OCI-LY7 (cell line): ENCODE results near the gene DUS1L. TPM values are rescaled to one million over a fixed set of nuclear protein-coding genes. Genes with fewer than 3 reads are reported as not detected.

Experiments used
- BruUV-seq: library from RNA; stranded (reverse); fragments of 400-500 nt; replicated peaks from 2 replicates; lab custom pipeline; 2021; lab: Mats Ljungman, UMichigan
- CTCF ChIA-PET: fragments of 300-600 bp; sonication (Branson Sonifier 250); formaldehyde crosslinking; loops from one replicate; lab custom pipeline; 2022; ENCODE audit warnings: antibody characterized with exemption; ENCODE audit not compliant: unreplicated experiment; lab: Charles Lee
- POLR2A ChIA-PET: fragments of 300-600 bp; sonication (Branson Sonifier 250); formaldehyde crosslinking; loops from one replicate; lab custom pipeline; 2022; ENCODE audit warnings: antibody characterized with exemption; lab: Charles Lee
- DNase-seq: peaks from one replicate; pipeline ENCODE4 v3.0.0-alpha.2; 2015; ENCODE audit warnings: low spot score
- H2AFZ ChIP-seq: fragments of 200-600 bp; sonication (generic), shearing (Covaris generic); 2 replicates; pipeline ENCODE4 v1.6.1; 2014; ENCODE audit warnings: mild to moderate bottlenecking, antibody characterized with exemption, low read length, moderate library complexity
- H3K27ac ChIP-seq: fragments of 200-600 bp; sonication (generic); 2 replicates; pipeline ENCODE4 v1.5.1; 2014; ENCODE audit warnings: mixed run types, low read depth, mild to moderate bottlenecking, moderate library complexity, low read length, inconsistent platforms; ENCODE audit not compliant: poor library complexity, severe bottlenecking
- H3K36me3 ChIP-seq: fragments of 200-600 bp; sonication (generic); 2 replicates; pipeline ENCODE4 v1.6.1; 2014; ENCODE audit warnings: mild to moderate bottlenecking, antibody characterized with exemption, low read length, moderate library complexity, mixed read lengths; ENCODE audit not compliant: insufficient read depth
- H3K4me1 ChIP-seq: fragments of 200-600 bp; sonication (generic); 2 replicates; pipeline ENCODE4 v1.5.1; 2014; ENCODE audit warnings: mild to moderate bottlenecking, low read length; ENCODE audit not compliant: insufficient read depth, poor library complexity, severe bottlenecking
- H3K4me2 ChIP-seq: fragments of 200-600 bp; sonication (generic); 2 replicates; pipeline ENCODE4 v1.6.1; 2014; ENCODE audit warnings: mild to moderate bottlenecking, low read length
- H3K4me3 ChIP-seq: fragments of 200-600 bp; sonication (generic); 2 replicates; pipeline ENCODE4 v1.5.1; 2014; ENCODE audit warnings: mild to moderate bottlenecking, low read depth, low read length; ENCODE audit not compliant: poor library complexity, severe bottlenecking
- H3K79me2 ChIP-seq: fragments of 200-600 bp; sonication (generic); 2 replicates; pipeline ENCODE4 v1.6.1; 2016; ENCODE audit warnings: low read depth, mild to moderate bottlenecking, low read length, moderate library complexity, mixed read lengths; ENCODE audit not compliant: insufficient read depth
- H3K9me2 ChIP-seq: fragments of 200-600 bp; sonication (generic); 2 replicates; pipeline ENCODE4 v1.6.1; 2016; ENCODE audit warnings: mild to moderate bottlenecking, low read length, mixed read lengths; ENCODE audit not compliant: insufficient read depth
- H3K9me3 ChIP-seq: fragments of 200-600 bp; sonication (generic); 2 replicates; pipeline ENCODE4 v1.6.1; 2014; ENCODE audit warnings: mild to moderate bottlenecking, mixed run types, low read length, mixed read lengths
- H4K20me1 ChIP-seq: fragments of 200-600 bp; sonication (generic); 2 replicates; pipeline ENCODE4 v1.6.1; 2014; ENCODE audit warnings: mild to moderate bottlenecking, antibody characterized with exemption, low read length, moderate library complexity, mixed read lengths; ENCODE audit not compliant: insufficient read depth
- CTCF ChIP-seq: fragments of 200-600 bp; sonication (generic); conservative IDR thresholded peaks from 2 replicates; pipeline ENCODE4 v1.5.1; 2014; ENCODE audit warnings: mild to moderate bottlenecking, antibody characterized with exemption, low read length, moderate library complexity, mixed read lengths
- EZH2phosphoT487 ChIP-seq: fragments of 200-600 bp; sonication (generic); IDR thresholded peaks from 2 replicates; pipeline ENCODE4 v1.6.1; 2018; ENCODE audit warnings: low read depth, borderline replicate concordance, mild to moderate bottlenecking, mixed run types, antibody characterized with exemption, low read length, moderate library complexity, mixed read lengths
- intact Hi-C: fragments of 100-400 bp; cut with micrococcal nuclease; formaldehyde crosslinking; loops from one replicate; pipeline ENCODE4 v1.10.0; 2022; ENCODE audit not compliant: unreplicated experiment
- total RNA-seq, 2 experiments: library from RNA; depleted of rRNA in 1 of 2; stranded (reverse); fragments of >200 nt in 1 of 2; shearing (Covaris generic) in 1 of 2; gene quantifications; 2 replicates each; pipeline ENCODE4 v1.2.3, GENCODE V29; 2014 to 2022

The DUS1L gene
- total RNA-seq, 2 experiments from 2014 or later = 320 to 388 TPM

GRCh38 chr17:82029391-82029790 is 36.2 kb downstream of the DUS1L start:
- intact Hi-C loops = no loop called here
- H3K4me3 ChIP-seq = no peak overlapping the region
- H2AFZ ChIP-seq = no peak overlapping the region
- ChIA-PET POLR2A (interaction anchor here (1.2 kb wide), 1 partner anchor 135 kb away, joined by 3 read pairs; no protein-coding TSS in a partner anchor), CTCF (no interaction called here)
- no peak overlapping the region for H3K4me2 ChIP-seq
- no peak overlapping the region for H3K27ac ChIP-seq
- H3K79me2 ChIP-seq = no peaks in the 10 kb centered on the region
- no peak for DNase-seq
- no peaks in the 10 kb centered on the region for H3K9me2 ChIP-seq
- TF ChIP-seq EZH2phosphoT487 (no peak), CTCF (no peak)
- no peaks in the 10 kb centered on the region for H4K20me1 ChIP-seq
- H3K36me3 ChIP-seq = no peaks in the 10 kb centered on the region
- no TSS peak for BruUV-seq
- H3K9me3 ChIP-seq = no peaks in the 10 kb centered on the region
- H3K4me1 ChIP-seq = peaks cover 14% of the 10 kb centered on the region

GRCh38 chr17:82028966-82029365 is 36.6 kb downstream of the DUS1L start:
- intact Hi-C loops = no loop called here

More at GRCh38 chr17:82028966-82029365, 36.6 kb downstream of the DUS1L start:
- TF ChIP-seq CTCF (no peak), EZH2phosphoT487 (no peak)
- BruUV-seq = no TSS peak
- Histone ChIP-seq H2AFZ (no peak overlapping the region), H3K4me1 (peaks cover 18% of the 10 kb centered on the region), H3K27ac (no peak overlapping the region), H3K9me2 (no peaks in the 10 kb centered on the region), H3K79me2 (no peaks in the 10 kb centered on the region), H3K4me2 (no peak overlapping the region), H3K4me3 (no peak overlapping the region), H4K20me1 (no peaks in the 10 kb centered on the region), H3K9me3 (no peaks in the 10 kb centered on the region), H3K36me3 (no peaks in the 10 kb centered on the region)
- ChIA-PET CTCF (no interaction called here), POLR2A (no interaction called here)
- no peak for DNase-seq
